Measurements from ENCODE around the gene F8.

DNA sequence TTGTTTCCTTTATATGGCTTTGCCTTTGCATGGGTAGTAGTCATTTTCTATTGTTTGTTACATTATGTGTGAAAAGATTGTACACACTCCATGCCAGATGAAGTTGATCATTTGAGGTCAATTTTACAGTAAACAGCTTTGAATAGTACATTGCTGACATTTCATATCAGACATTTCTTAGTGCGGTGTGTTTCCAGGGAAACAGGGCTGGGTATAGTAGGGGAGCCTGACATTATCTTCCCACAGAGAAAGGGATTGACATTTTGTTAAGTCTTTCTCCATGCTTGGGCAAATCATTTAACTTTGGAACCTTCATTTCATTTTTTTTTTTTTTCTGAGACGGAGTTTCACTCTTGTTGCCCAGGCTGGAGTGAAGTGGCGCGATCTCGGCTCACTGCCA, 9.1 kb upstream of the F8 start:
- TF ChIP-seq, protein P1, sequence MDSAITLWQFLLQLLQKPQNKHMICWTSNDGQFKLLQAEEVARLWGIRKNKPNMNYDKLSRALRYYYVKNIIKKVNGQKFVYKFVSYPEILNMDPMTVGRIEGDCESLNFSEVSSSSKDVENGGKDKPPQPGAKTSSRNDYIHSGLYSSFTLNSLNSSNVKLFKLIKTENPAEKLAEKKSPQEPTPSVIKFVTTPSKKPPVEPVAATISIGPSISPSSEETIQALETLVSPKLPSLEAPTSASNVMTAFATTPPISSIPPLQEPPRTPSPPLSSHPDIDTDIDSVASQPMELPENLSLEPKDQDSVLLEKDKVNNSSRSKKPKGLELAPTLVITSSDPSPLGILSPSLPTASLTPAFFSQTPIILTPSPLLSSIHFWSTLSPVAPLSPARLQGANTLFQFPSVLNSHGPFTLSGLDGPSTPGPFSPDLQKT (IDR thresholded peaks at IDR 0.05; ENCODE audit: borderline replicate concordance, low read depth, low read length): no peak
- TF ChIP-seq, protein P2, sequence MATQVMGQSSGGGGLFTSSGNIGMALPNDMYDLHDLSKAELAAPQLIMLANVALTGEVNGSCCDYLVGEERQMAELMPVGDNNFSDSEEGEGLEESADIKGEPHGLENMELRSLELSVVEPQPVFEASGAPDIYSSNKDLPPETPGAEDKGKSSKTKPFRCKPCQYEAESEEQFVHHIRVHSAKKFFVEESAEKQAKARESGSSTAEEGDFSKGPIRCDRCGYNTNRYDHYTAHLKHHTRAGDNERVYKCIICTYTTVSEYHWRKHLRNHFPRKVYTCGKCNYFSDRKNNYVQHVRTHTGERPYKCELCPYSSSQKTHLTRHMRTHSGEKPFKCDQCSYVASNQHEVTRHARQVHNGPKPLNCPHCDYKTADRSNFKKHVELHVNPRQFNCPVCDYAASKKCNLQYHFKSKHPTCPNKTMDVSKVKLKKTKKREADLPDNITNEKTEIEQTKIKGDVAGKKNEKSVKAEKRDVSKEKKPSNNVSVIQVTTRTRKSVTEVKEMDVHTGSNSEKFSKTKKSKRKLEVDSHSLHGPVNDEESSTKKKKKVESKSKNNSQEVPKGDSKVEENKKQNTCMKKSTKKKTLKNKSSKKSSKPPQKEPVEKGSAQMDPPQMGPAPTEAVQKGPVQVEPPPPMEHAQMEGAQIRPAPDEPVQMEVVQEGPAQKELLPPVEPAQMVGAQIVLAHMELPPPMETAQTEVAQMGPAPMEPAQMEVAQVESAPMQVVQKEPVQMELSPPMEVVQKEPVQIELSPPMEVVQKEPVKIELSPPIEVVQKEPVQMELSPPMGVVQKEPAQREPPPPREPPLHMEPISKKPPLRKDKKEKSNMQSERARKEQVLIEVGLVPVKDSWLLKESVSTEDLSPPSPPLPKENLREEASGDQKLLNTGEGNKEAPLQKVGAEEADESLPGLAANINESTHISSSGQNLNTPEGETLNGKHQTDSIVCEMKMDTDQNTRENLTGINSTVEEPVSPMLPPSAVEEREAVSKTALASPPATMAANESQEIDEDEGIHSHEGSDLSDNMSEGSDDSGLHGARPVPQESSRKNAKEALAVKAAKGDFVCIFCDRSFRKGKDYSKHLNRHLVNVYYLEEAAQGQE (tag by site-specific recombination; IDR thresholded peaks at IDR 0.05): no peak
- TF ChIP-seq, protein P3, sequence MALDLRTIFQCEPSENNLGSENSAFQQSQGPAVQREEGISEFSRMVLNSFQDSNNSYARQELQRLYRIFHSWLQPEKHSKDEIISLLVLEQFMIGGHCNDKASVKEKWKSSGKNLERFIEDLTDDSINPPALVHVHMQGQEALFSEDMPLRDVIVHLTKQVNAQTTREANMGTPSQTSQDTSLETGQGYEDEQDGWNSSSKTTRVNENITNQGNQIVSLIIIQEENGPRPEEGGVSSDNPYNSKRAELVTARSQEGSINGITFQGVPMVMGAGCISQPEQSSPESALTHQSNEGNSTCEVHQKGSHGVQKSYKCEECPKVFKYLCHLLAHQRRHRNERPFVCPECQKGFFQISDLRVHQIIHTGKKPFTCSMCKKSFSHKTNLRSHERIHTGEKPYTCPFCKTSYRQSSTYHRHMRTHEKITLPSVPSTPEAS (tag by site-specific recombination; IDR thresholded peaks at IDR 0.05): no peak
- TF ChIP-seq HOXD13 (CRISPR knock-in tag; IDR thresholded peaks at IDR 0.05; ENCODE audit: borderline replicate concordance) (no peak), ZBTB17 (tag by site-specific recombination; IDR thresholded peaks at IDR 0.05) (no peak), ZFP37 (tag by site-specific recombination; IDR thresholded peaks at IDR 0.05) (no peak)

Data from HEK293 (cell line).